Fibroblast of villous mesenchyme (primary cell): ENCODE data around the gene EFCAB11. TPM values are rescaled to one million over a fixed set of nuclear protein-coding genes. Genes with fewer than 3 reads are reported as not detected.

ENCODE experiments used
- DNase-seq: peaks from one replicate; pipeline ENCODE4 v3.0.0-alpha.2; 2010; ENCODE audit warnings: low read depth
- H3K4me3 ChIP-seq: 2 replicates; pipeline ENCODE4 v1.5.1; 2011; ENCODE audit warnings: low read depth, mild to moderate bottlenecking, low read length
- total RNA-seq: library from RNA; depleted of rRNA; stranded (reverse); fragments of >200 nt; gene quantifications from 2 replicates; pipeline ENCODE4 v1.2.3, GENCODE V29; 2012
- TF ChIP-seq, protein P1 (sequence below): IDR thresholded peaks from 2 replicates; pipeline ENCODE4 v1.5.1; 2012; ENCODE audit warnings: low read depth, mild to moderate bottlenecking, low read length; ENCODE audit not compliant: insufficient read depth

Gene EFCAB11
- total RNA-seq, 1 donor = 5.2 TPM

DNA sequence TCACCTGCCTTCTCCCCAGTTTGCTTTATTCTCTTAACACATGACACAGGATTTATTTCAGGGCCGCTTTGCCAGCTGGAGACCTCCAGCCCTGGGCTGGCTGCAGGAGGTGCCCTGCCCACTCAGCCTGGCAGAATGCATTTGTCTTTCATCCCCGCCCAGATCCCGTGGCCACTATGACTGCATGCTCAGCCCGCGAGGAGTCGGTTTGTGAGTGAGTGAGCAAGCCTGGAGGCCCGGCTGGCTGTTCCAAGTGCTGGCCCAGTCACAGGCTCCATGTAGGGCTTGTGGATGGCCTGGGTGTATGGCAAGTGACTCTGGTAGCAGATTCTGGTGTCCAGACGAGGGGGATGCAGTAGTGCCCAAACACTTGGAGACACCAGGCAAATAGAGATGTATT, 3.3 kb upstream of the EFCAB11 start:
- DNase-seq = no peak
- TF ChIP-seq, protein P1, sequence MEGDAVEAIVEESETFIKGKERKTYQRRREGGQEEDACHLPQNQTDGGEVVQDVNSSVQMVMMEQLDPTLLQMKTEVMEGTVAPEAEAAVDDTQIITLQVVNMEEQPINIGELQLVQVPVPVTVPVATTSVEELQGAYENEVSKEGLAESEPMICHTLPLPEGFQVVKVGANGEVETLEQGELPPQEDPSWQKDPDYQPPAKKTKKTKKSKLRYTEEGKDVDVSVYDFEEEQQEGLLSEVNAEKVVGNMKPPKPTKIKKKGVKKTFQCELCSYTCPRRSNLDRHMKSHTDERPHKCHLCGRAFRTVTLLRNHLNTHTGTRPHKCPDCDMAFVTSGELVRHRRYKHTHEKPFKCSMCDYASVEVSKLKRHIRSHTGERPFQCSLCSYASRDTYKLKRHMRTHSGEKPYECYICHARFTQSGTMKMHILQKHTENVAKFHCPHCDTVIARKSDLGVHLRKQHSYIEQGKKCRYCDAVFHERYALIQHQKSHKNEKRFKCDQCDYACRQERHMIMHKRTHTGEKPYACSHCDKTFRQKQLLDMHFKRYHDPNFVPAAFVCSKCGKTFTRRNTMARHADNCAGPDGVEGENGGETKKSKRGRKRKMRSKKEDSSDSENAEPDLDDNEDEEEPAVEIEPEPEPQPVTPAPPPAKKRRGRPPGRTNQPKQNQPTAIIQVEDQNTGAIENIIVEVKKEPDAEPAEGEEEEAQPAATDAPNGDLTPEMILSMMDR = no peak
- H3K4me3 ChIP-seq = no peak overlapping the region

DNA sequence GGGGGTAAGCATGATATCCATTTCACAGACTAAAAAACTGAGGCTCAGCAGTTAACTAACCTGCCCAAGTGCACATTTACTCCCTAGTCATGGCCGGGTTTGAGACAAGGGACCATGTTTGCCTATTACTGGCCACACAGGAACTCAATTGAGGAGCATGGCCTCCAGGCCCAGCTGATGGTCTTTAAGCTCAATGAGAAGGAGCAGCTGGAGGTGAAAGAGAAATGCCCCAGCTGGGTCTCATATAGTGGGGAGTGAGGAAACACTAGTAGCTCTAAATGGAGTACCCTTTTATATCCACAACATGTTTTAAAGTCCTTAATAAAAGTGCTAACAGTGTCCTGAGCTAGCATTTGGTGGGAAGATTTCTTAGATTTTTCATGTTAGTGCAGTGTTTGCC, 2.8 kb upstream of the EFCAB11 start:
- no peak overlapping the region for H3K4me3 ChIP-seq
- DNase-seq = no peak
- TF ChIP-seq, protein P1 = no peak

DNA sequence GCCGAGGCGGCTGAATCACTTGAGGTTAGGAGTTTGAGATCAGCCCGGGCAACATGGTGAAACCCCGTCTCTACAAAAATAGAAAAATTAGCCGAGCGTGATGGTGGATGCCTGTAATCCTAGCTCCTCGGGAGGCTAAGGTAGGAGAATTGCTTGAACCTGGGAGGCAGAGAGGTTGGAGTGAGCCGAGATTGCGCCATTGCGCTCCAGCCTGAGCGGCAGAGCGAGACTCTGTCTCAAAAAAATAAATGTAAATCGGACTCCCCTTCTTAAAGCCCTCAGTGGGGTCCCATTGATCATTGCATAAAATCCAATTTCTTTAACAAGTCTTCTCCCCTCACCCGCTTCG, 2.1 kb upstream of the EFCAB11 start:
- H3K4me3 ChIP-seq = peak overlapping the region; percentile 84
- no peak for DNase-seq
- TF ChIP-seq, protein P1 = no peak

DNA sequence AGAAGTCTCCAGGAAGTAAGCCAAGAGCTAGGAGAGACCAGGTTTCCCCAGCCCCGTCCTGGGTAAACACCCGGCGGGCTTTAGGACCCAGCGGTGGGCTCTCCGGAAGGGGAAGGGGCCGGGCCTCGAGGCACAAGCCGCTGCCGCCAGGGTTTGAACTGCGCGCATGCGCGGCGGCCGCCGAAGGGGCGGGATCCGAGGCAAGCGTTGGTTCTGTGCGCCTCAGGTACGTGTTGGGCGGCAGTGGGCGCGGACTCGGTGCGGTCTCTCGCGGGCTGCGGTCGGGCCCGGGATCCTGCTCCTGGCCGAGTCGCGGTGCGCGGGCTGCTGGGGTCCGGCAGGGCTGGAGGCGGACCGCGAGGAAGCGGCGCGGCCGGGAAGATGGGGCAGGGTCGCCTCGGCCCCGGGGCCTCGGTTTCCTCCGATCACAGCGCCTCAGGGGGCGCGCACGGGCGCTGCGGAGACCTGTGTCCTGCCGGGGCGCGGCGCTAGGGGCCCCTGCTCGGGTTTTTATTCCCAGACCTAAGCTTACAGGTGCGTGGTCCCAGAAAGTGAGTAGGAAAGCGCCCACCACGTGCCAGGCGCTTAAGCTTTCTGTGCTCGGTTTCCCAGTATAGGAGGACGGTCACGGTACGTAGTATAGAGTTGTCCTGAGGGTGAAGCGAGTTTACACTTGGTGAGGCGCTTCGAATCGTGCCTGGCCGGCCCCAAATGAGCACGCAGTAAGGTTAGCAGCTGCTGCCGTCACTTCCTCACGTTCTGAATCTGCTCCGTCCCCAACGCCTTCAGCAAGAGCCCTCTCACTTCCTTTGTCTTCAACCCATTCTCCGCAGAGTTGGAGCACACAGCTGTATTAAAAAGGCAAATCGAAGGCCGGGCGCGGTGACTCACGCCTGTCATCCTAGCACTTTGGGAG, 1.5 kb upstream of the EFCAB11 start, which contains the start of gene TDP1:
Gene TDP1 (plus strand): TSS at position 183 of the 916 bp plus-strand sequence. CDS start 7,188 bp downstream, outside the sequence.
- DNase-seq = peak; percentile 96
- TF ChIP-seq, protein P1 = no peak
- H3K4me3 ChIP-seq = peak within 1 kb of the TSS; percentile 84

DNA sequence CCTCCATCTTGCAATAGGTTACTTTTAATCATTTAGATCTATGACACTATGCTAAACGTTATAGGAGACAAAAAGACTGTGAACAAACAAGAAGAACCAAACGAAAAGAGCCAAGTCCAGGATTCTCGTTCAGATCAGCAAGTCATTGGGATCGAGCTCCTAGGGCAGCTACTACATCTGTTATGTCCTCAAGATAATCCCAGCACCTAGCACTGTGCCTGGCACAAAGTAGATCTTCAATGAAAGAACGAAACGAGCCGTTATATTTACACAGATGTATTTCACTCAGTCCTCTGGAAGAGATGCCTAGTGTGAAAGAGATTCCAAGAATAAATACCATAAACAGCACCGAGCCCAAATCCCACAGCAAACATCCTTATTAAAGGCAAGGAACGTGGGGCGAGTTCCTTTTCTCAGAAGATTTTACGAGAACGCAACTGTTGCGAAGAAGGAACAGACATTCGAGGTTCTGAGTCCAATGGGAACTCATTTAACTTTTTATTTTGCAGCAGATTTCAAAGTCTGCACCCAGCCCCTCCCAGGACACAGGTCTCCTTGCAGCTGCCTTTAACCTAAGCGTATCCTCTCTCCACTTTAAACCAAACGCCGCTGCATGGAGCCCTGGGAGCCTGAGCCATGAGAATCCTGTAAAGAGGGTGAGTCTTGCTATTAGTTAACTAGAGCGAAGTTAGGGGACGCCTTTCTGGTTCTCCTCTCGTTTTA, 653 bp upstream of the EFCAB11 start:
- TF ChIP-seq, protein P1 = no peak
- peak overlapping the region; percentile 84 for H3K4me3 ChIP-seq
- no peak for DNase-seq

DNA sequence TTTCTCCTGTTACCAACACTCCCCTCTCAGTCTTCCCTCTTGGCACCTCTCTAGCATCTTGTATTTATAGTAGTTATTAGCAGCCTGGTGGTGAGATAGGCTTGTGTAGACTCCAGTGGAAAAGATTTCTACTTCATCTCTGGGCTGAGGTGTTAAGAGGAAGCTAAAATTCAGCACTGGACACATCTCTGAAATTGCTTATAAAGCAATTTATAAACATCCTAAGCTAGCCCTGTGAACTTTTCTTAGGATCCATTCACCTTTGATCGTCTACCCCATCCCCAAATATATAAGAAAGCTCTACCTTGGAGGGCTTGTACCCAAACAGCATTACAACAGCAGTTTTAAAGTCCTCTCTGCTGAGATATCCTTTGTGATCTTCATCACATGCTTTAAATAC, 928 bp downstream of the EFCAB11 start:
- TF ChIP-seq, protein P1 = no peak
- H3K4me3 ChIP-seq = peak overlapping the region; percentile 84
- no peak for DNase-seq
